GM15510 (cell line): ENCODE data around the gene PLA1A.
A peak's percentile ranks its signal among the peaks of the same experiment; 100 is the strongest.

ENCODE experiments used
- POLR2A ChIP-seq: IDR thresholded peaks from 3 replicates; pipeline ENCODE4 v1.6.1; 2011; ENCODE audit warnings: borderline replicate concordance; ENCODE audit not compliant: insufficient read length; ENCODE audit errors: extremely low read depth

The PLA1A gene

GRCh38 chr3:119595639-119596334 is 1.9 kb upstream of the PLA1A start:
- no peak for TF ChIP-seq POLR2A

GRCh38 chr3:119596398-119596797 is 1.3 kb upstream of the PLA1A start:
- TF ChIP-seq POLR2A = no peak

- TF ChIP-seq POLR2A = no peak
Observed at GRCh38 chr3:119598410-119599098, 869 bp downstream of the PLA1A start.

GRCh38 chr3:119599558-119600174 is 2.0 kb downstream of the PLA1A start:
- TF ChIP-seq POLR2A = peak; percentile 24

GRCh38 chr3:119600732-119601131 is 3.0 kb downstream of the PLA1A start:
- TF ChIP-seq POLR2A = peak; percentile 45

GRCh38 chr3:119601154-119601553 is 3.5 kb downstream of the PLA1A start:
- TF ChIP-seq POLR2A = no peak

GRCh38 chr3:119602676-119603075 is 5.0 kb downstream of the PLA1A start:
- TF ChIP-seq POLR2A = no peak

- TF ChIP-seq POLR2A = no peak
Observed at GRCh38 chr3:119604878-119605277, 7.2 kb downstream of the PLA1A start.

- no peak for TF ChIP-seq POLR2A
Observed at GRCh38 chr3:119608405-119609000, 10.8 kb downstream of the PLA1A start.

- TF ChIP-seq POLR2A = no peak
Observed at GRCh38 chr3:119609301-119609700, 11.6 kb downstream of the PLA1A start.

GRCh38 chr3:119611664-119612063 is 14.0 kb downstream of the PLA1A start:
- TF ChIP-seq POLR2A = no peak

GRCh38 chr3:119613201-119613600 is 15.5 kb downstream of the PLA1A start:
- TF ChIP-seq POLR2A = no peak

- TF ChIP-seq POLR2A = no peak
Observed at GRCh38 chr3:119613872-119614271, 16.2 kb downstream of the PLA1A start.

- no peak for TF ChIP-seq POLR2A
Observed at GRCh38 chr3:119616056-119616455, 18.4 kb downstream of the PLA1A start.

GRCh38 chr3:119619094-119619493 is 21.4 kb downstream of the PLA1A start:
- TF ChIP-seq POLR2A = no peak

- no peak for TF ChIP-seq POLR2A
Observed at GRCh38 chr3:119620899-119621298, 23.2 kb downstream of the PLA1A start.

- TF ChIP-seq POLR2A = no peak
Observed at GRCh38 chr3:119624002-119624720, 26.5 kb downstream of the PLA1A start.
